GM21576 (cell line): Measurements from ENCODE around the gene NDUFC2.
"Not testable (repeated sequence)": the region's sequence is repeated elsewhere in the genome, so short reads cannot be mapped to it uniquely, and the experiment has no call there.

Experiments
- ATAC-seq: cut with Tn5 transposase; IDR thresholded peaks from one replicate; pipeline ENCODE4 v1.9.1; 2021; ENCODE audit warnings: mild to moderate bottlenecking, moderate library complexity; ENCODE audit not compliant: unreplicated experiment

Gene NDUFC2

DNA sequence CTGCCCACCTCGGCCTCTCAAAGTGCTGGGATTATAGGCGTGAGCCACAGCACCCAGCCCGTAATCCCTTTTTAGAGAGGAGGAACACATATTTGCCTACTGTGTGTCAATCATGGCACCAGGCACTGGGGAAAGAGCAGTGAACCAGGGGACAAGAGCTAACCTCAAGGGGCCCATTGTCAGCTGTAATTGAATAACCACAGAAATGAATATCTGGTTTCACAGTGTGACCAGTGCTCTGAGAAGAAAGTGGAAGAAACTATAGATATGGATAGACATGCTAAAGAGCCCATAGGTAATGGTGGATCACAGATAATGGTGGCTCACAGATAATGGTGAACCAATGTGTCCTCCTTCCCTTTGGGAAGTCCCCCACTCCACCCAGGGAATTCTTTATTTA is 48.0 kb downstream of the NDUFC2 start:
- ATAC-seq = peak; percentile 57

DNA sequence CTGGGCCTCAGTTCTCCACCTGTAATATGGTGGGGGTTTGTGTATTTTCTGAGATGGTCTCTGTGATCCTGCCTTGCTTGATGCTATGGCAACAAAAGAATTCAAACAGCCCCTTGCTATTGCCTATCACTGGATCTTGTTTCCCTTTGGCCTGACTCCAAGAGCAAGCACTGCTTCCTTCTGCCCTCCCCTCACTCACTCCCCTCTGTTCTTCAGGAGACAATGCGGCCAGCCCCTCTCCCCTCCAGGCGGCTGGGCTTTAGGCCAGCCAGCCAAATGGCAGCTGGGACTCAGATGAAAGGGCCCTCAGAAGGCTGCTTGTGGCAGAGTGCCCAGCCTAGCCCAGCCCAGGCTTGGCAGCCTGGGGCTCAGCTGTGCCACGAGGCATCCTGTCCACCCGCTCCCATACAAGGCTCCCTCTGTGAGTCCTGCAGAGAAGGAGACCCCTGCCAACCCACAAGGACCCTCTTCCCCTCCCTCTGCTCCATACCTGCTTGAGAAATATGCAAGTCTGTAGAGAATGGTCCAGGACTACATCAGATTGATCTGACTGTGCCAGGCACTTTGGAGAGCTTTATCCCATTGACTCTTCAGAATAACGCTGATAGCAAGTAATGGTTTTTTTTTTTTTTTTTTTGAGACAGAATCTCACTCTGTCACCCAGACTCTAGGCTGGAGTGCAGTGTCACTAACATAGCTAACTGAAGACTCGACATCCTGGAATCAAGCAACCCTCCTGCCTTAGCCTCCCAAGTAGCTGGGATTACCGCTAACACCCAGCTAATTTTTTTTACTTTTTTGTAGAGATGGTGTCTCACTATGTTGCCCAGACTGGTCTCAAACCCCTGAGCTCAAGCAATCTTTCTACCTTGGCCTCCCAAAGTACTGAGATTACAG is 49.0 kb downstream of the NDUFC2 start:
- ATAC-seq = no peak

DNA sequence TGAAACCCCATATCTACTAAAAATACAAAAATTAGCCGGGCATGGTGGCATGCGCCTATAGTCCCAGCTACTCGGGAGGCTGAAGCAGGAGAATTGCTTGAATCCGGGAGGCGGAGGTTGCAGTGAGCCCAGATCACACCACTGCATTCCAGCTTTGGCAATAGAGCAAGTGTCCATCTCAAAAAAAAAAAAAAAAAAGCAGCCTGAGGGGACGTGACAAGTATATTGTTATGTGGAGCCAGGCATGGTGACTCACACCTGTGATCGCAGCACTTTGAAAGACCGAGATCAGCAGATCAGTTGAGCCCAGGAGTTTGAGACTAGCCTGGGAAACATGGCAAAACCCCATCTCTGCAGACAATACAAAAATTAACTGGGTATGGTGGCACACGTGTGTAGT is 51.2 kb downstream of the NDUFC2 start:
- ATAC-seq = not testable (repeated sequence)

DNA sequence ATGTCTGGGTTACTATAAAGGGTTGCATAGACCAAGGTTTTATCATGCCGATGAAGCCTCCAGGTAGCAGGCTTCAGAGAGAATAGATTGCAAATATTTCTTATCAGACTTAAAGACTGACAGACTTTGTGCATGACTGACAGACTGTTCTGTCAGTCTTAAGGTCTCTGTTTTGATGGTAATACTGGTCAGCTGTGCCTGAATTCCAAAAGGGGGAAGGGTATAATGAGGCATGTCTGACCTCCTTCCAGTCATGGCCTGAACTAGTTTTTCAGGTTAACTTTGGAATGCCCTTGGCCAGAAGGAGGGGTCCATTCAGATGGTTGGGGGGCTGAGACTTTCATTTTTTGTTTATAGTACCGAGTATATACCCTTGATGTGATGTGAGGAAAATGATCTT is 51.9 kb downstream of the NDUFC2 start:
- ATAC-seq = no peak

DNA sequence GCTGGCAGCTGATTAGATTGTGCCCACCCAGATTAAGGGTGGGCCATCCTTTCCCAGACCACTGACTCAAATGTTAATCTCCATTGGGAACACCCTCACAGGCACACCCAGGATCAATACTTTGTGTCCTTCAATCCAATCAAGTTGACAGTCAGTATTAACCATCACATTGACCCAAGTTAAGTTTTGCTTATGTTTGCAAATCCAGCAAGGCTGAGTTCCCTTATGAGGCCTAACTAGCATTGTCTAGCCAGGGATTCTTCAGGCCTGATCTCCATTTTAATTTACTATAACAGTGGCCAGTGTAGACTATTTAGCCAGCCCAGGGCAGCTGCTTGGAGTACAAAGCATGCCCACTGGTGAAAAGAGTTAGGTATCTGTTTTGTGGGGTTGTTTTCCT is 54.3 kb downstream of the NDUFC2 start:
- ATAC-seq = no peak

DNA sequence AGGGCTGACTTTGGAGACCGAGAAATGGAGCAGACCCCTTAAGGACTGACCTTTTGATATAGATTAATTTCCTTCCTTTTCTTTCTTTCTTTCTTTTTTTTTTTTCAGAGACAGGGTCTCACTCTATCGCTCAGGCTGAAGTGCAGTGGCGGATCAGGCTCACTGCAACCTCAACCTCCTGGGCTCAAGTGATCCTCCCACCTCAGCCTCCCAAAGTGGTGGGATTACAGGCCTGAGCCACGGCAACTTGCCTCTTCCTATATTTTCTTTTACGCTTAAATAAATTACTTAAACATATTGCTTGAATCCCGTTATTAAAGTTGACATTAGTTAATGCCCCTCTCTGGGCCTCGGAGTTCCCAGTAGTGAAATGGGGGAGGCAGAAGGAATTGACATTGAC is 56.2 kb downstream of the NDUFC2 start:
- ATAC-seq = no peak

DNA sequence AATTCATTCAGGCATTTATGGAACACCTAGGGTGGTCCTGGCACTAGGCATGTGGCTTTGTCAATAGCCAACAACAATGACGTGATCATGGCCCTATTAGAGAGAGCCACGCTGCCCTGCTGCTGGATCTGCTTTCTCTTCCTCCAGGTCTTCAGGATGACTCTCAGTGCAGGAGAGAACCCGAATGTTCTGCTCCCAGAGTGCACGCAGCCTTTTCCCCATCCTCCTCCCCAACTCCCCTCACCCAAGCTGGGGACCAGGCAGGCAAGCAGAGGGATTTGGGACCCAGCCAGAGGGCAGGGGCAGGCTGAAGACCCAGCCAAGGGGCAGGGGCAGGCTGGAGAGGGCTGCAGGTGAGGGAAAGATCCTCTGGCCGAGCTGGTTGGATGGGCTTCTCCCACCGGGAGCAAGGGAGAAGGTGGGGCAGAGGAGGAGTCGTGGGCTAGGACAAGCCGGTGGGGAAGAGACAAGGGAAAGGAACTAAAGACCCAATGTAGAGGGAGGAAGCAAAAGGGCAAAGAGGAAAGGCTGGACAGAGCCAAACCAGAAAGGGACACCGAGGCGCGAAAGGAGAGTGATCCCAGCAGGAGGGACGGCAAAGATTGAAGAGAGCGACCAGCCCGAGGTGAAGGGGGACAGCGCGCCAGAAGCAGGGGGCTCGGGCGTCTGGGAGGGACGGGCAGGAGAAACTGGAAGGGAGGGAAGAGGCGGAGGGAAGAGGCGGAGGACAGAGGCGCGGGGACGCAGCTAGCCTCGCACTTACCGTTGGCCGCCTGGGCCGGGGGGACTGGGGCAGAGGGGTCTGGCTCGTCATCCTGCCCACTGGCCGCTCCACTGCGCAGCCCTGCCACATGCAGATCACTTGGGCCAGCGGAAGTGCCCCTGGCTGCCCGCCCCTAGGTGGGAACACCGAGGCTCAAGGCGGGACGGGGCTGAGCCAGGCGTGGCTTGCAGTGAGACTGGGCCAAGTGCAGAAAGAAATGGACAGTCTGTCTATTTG is 57.0 kb downstream of the NDUFC2 start, which contains the start of gene KCTD14:
TSS of gene KCTD14 (minus strand) at position 880 of the 1,000 bp plus-strand sequence. CDS start at position 853, 27 bp downstream.
- no peak for ATAC-seq

DNA sequence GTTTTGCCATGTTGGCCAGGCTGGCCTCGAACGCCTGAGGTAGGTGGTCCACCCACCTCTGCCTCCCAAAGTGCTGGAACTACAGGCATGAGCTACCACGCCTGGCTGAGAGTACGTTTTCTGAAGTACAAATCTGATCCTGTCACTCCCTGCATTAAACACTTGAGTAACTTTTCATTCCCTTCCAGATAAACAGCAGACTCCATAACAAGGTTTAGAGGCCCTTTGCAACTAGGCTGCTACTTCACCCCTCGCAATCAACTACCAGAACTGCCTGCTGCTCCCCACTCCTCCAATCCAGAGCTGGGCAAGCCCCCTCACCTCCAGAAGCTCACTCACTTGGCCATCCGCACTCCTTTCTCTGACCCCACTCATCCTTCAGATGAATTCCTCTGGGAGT is 58.1 kb downstream of the NDUFC2 start:
- ATAC-seq = no peak

DNA sequence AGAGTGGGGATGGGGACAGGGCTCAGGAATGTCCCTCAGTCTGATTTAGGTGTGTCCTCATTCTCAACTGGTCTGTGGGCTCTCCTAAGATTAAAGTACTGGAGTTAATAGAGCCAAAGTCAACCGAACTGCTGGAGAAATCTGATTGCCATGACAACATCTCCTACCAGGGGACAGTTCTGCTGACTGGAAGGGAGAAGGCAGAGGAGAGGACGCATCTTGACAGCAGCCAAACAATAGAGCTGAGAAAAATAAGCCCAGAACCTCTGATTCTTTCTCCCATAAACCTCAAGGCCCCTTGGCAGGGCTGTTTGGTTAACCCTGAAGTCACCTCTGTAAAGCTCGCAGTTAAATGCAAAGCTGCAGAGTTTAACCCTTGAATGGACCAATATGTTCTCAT is 59.4 kb downstream of the NDUFC2 start:
- ATAC-seq = no peak

DNA sequence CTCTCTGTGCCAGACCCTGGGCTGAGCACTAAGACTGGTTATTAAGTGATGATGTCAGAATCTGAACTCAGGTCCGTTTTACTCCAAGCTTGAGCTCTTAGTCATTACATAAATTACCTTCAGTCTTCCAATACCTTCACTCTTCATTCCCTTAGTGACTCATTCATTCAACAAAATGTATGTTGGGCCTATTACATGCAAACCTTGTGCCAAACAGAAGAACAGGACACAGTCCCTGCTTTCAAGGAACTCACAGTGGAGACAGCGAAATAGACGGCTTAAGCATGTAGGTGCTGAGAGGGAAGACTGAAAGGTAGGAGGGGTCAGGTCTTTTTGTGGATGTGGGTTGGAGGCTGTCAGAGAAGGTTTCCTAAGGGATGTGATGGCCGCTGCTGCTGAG is 59.9 kb downstream of the NDUFC2 start:
- ATAC-seq = no peak
